ENCODE data around the gene PRKAG2.

The PRKAG2 gene

GRCh38 chr7:151780631-151781030 lies 96.3 kb downstream of the PRKAG2 start:
- no peak for TF ChIP-seq CREB1 (IDR thresholded peaks at IDR 0.05; ENCODE audit: low read depth)
- TF ChIP-seq FOXM1 (IDR thresholded peaks at IDR 0.05; ENCODE audit: borderline replicate concordance, low read depth): no peak
- TF ChIP-seq TCF12 (IDR thresholded peaks at IDR 0.05; ENCODE audit: low read depth): no peak
- no peak for TF ChIP-seq TAF1 (IDR thresholded peaks at IDR 0.05; ENCODE audit: low read depth)
- no peak for TF ChIP-seq TEAD4 (IDR thresholded peaks at IDR 0.05)
- TF ChIP-seq CEBPB (IDR thresholded peaks at IDR 0.05): no peak
- no peak for TF ChIP-seq EGR1 (IDR thresholded peaks at IDR 0.05)
- TF ChIP-seq EP300 (IDR thresholded peaks at IDR 0.05; ENCODE audit: borderline replicate concordance): no peak
- TF ChIP-seq ZBTB7A (IDR thresholded peaks at IDR 0.05; ENCODE audit: low read depth): no peak
- no peak for TF ChIP-seq NFIC (IDR thresholded peaks at IDR 0.05)
- no peak for TF ChIP-seq RAD21 (IDR thresholded peaks at IDR 0.05; ENCODE audit: low read depth)
- no peak for TF ChIP-seq MAX (IDR thresholded peaks at IDR 0.05)
- TF ChIP-seq REST (IDR thresholded peaks at IDR 0.05; ENCODE audit: low read depth): no peak
- no peak for TF ChIP-seq USF1 (IDR thresholded peaks at IDR 0.05)
- TF ChIP-seq YY1 (IDR thresholded peaks at IDR 0.05; ENCODE audit: low read depth): no peak

- TF ChIP-seq USF1 (IDR thresholded peaks at IDR 0.05) (no peak), NFIC (IDR thresholded peaks at IDR 0.05) (no peak), YY1 (IDR thresholded peaks at IDR 0.05; ENCODE audit: low read depth) (no peak), CEBPB (IDR thresholded peaks at IDR 0.05) (no peak), RAD21 (IDR thresholded peaks at IDR 0.05; ENCODE audit: low read depth) (no peak), TAF1 (IDR thresholded peaks at IDR 0.05; ENCODE audit: low read depth) (no peak), EP300 (IDR thresholded peaks at IDR 0.05; ENCODE audit: borderline replicate concordance) (no peak), TCF12 (IDR thresholded peaks at IDR 0.05; ENCODE audit: low read depth) (no peak), TEAD4 (IDR thresholded peaks at IDR 0.05) (no peak), EGR1 (IDR thresholded peaks at IDR 0.05) (no peak)
Observed at GRCh38 chr7:151779678-151780077, 97.2 kb downstream of the PRKAG2 start.

- TF ChIP-seq ZBTB7A (IDR thresholded peaks at IDR 0.05; ENCODE audit: low read depth) (no peak), TAF1 (IDR thresholded peaks at IDR 0.05; ENCODE audit: low read depth) (no peak), YY1 (IDR thresholded peaks at IDR 0.05; ENCODE audit: low read depth) (no peak), REST (IDR thresholded peaks at IDR 0.05; ENCODE audit: low read depth) (no peak), TCF12 (IDR thresholded peaks at IDR 0.05; ENCODE audit: low read depth) (no peak), USF1 (IDR thresholded peaks at IDR 0.05) (no peak), CREB1 (IDR thresholded peaks at IDR 0.05; ENCODE audit: low read depth) (no peak), CEBPB (IDR thresholded peaks at IDR 0.05) (no peak), RAD21 (IDR thresholded peaks at IDR 0.05; ENCODE audit: low read depth) (no peak), EP300 (IDR thresholded peaks at IDR 0.05; ENCODE audit: borderline replicate concordance) (no peak), NFIC (IDR thresholded peaks at IDR 0.05) (no peak), FOXM1 (IDR thresholded peaks at IDR 0.05; ENCODE audit: borderline replicate concordance, low read depth) (no peak), EGR1 (IDR thresholded peaks at IDR 0.05) (no peak), MAX (IDR thresholded peaks at IDR 0.05) (no peak), TEAD4 (IDR thresholded peaks at IDR 0.05) (no peak)
Observed at GRCh38 chr7:151779255-151779654, 97.7 kb downstream of the PRKAG2 start.

- no peak for TF ChIP-seq MAX (IDR thresholded peaks at IDR 0.05)
- TF ChIP-seq USF1 (IDR thresholded peaks at IDR 0.05): no peak
- no peak for TF ChIP-seq NFIC (IDR thresholded peaks at IDR 0.05)
- TF ChIP-seq CEBPB (IDR thresholded peaks at IDR 0.05): no peak
- TF ChIP-seq EGR1 (IDR thresholded peaks at IDR 0.05): no peak
- TF ChIP-seq RAD21 (IDR thresholded peaks at IDR 0.05; ENCODE audit: low read depth): no peak
- TF ChIP-seq REST (IDR thresholded peaks at IDR 0.05; ENCODE audit: low read depth): no peak
Observed at GRCh38 chr7:151777908-151778670, 98.8 kb downstream of the PRKAG2 start.
